Iris pigment epithelial cell (primary cell): ENCODE measurements around the gene ABCA2.
"Not testable (repeated sequence)": the region's sequence is repeated elsewhere in the genome, so short reads cannot be mapped to it uniquely, and the experiment has no call there.

Experiments used
- DNase-seq: peaks from one replicate; pipeline ENCODE4 v3.0.0-alpha.2; 2011; ENCODE audit warnings: low read depth

The ABCA2 gene

GRCh38 chr9:137046088-137046787, 18.2 kb upstream of the ABCA2 start, which contains the start of gene NPDC1:
TSS of gene NPDC1 (minus strand) at chr9:137046177. CDS start at chr9:137045989, 188 bp downstream.
- DNase-seq: peak; percentile 74

- peak; percentile 66 for DNase-seq
Observed at GRCh38 chr9:137045294-137046087, 17.5 kb upstream of the ABCA2 start.

GRCh38 chr9:137044502-137045177, 16.6 kb upstream of the ABCA2 start:
- DNase-seq: no peak

- DNase-seq: no peak
Observed at GRCh38 chr9:137044037-137044436, 16.0 kb upstream of the ABCA2 start.

GRCh38 chr9:137042751-137043727, 15.0 kb upstream of the ABCA2 start:
- no peak for DNase-seq

- no peak for DNase-seq
Observed at GRCh38 chr9:137041124-137041523, 13.1 kb upstream of the ABCA2 start.

- DNase-seq: no peak
Observed at GRCh38 chr9:137040568-137040967, 12.5 kb upstream of the ABCA2 start.

- DNase-seq: no peak
Observed at GRCh38 chr9:137039611-137040366, 11.8 kb upstream of the ABCA2 start.

- DNase-seq: no peak
Observed at GRCh38 chr9:137038916-137039315, 10.9 kb upstream of the ABCA2 start.

- no peak for DNase-seq
Observed at GRCh38 chr9:137037483-137037882, 9.4 kb upstream of the ABCA2 start.

- DNase-seq: no peak
Observed at GRCh38 chr9:137037035-137037434, 9.0 kb upstream of the ABCA2 start.

- DNase-seq: no peak
Observed at GRCh38 chr9:137035937-137036336, 7.9 kb upstream of the ABCA2 start.

- DNase-seq: no peak
Observed at GRCh38 chr9:137035507-137035834, 7.4 kb upstream of the ABCA2 start.

GRCh38 chr9:137034709-137035506, 6.9 kb upstream of the ABCA2 start:
- DNase-seq: peak; percentile 79

- no peak for DNase-seq
Observed at GRCh38 chr9:137034039-137034708, 6.1 kb upstream of the ABCA2 start.

- DNase-seq: not testable (repeated sequence)
Observed at GRCh38 chr9:137033481-137033880, 5.4 kb upstream of the ABCA2 start.

- no peak for DNase-seq
Observed at GRCh38 chr9:137032858-137033257, 4.8 kb upstream of the ABCA2 start.

- DNase-seq: no peak
Observed at GRCh38 chr9:137031904-137032640, 4.0 kb upstream of the ABCA2 start, which contains the start of gene FUT7. TSS of gene FUT7 (minus strand) at chr9:137032088. CDS start at chr9:137031991, 97 bp downstream.
